ENCODE data around the gene LRPAP1.

Gene LRPAP1

GRCh38 chr4:3484057-3484973 lies 47.9 kb downstream of the LRPAP1 start:
- DNase-seq: peak; percentile 66

GRCh38 chr4:3483471-3483921 lies 48.7 kb downstream of the LRPAP1 start:
- no peak for DNase-seq

GRCh38 chr4:3482707-3483106 lies 49.5 kb downstream of the LRPAP1 start:
- no peak for DNase-seq

GRCh38 chr4:3481783-3482393 lies 50.3 kb downstream of the LRPAP1 start:
- no peak for DNase-seq

DNA sequence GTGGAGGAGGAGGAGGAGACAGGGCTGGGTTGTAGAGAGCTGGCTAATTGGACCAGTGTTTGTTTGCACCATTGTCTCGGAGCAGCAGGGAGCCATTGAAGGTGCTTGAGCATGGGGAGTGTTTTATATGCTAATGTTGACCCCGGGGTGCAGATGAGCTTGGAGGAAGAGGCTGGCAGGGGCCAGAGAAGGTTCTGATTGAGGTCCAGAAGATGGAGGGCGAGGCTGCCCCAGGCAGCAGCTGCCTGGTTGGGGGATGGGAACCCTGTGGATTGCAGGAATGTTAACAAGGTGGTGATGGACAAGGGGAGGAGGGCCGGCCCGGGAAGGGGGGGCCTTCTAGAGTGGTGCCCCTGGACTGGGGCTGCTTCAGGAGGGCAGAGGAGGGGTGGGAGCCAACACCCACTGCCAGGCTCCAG lies 51.1 kb downstream of the LRPAP1 start:
- no peak for DNase-seq

DNA sequence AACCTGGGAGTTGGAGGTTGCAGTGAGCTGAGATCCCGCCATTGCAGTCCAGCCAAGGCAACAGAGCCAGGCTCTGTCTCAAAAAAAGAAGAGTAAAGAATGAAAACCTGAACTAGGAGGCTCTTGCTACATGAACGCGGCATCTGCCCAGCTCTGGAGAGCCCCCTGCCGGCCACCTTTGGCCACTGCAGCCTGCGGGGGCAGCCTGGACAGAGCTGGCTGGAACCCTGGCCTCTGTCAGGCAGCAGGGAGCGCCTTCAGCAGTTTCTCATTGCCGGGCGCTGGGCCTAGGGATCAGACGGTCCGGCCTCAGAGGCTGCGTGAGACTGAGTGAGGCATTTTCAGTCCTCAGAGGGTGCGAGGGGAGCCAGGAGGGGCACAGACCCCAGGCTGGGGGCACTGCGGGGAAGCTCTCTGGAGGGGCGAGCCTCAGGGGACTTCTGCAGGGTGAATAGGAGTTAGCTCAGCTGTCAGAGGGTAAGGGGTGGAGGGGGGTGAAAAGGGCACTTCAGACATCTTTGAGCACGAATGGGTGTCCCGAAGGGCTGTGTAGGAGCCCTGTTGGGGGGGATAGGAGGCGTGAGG lies 51.6 kb downstream of the LRPAP1 start:
- peak; percentile 66 for DNase-seq

DNA sequence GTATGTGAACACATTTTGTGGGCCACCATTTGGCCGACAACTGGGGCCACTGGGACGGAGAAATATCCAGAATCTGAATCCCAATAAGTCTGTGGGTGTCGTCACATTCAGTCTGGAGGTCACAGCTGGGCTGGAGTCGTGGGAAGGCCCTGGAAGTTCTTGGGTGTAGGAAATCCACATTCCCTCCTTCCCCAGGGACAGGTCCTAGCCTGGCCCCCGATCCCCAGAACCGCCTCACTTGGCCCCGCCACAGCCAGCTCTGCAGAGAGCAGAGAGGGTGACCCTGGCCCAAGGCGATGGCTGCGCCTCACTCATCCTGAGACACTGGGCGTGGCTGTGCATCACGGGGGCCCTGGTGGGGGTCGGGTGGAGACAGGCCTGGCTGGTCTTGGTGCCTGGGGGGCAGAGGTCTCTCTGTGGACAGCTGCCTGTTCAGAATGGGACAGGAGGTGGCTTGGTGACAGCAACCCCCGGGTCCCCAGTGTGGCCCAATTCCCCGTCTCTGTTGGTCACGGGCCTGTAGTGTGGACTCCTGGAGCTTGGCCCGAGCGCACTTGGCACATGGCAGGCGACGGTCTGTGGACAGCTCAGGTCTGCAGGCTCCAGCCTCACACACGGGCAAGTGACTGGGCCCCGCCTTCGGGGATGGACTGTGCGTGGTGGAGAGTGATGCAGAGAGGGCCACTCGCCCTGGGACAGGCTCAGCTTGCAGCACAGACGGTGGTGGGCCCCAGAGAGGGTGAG lies 52.7 kb downstream of the LRPAP1 start:
- DNase-seq: no peak

- no peak for DNase-seq
Measured at GRCh38 chr4:3478446-3479357, 53.5 kb downstream of the LRPAP1 start.

DNA sequence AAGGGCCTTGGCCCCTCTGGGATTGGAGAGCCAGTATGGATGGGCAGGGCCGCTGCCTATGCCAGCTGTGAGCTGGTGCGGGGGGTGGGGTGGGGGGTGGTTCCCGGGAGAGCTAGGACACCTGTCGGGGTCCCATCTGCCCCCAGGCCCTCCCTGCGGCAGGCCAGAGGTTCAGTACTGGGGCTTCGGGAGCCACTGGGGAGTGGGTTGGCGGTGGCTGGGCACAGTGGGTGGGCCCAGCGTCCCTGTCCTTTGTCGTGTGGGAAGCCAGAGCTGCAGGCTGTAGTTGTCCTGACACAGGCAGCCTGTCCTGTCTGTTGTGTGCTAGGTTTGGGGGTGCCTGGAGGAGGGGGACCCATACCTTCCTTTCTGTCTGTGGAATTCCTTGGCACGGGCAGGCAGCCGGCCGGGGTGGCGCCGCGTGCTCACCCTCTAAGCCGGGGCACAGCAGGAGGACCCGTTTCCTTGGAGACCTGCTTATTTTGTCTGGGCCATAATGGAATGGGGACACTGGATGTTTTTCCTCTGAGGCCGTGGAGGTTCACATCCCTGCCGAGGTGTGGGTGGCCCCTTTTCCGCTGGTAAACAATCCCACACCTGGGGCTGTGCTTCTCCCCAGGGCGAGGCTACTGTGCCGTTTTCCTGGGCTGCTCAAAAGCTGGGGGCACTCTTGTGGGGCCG lies 54.3 kb downstream of the LRPAP1 start:
- no peak for DNase-seq

DNA sequence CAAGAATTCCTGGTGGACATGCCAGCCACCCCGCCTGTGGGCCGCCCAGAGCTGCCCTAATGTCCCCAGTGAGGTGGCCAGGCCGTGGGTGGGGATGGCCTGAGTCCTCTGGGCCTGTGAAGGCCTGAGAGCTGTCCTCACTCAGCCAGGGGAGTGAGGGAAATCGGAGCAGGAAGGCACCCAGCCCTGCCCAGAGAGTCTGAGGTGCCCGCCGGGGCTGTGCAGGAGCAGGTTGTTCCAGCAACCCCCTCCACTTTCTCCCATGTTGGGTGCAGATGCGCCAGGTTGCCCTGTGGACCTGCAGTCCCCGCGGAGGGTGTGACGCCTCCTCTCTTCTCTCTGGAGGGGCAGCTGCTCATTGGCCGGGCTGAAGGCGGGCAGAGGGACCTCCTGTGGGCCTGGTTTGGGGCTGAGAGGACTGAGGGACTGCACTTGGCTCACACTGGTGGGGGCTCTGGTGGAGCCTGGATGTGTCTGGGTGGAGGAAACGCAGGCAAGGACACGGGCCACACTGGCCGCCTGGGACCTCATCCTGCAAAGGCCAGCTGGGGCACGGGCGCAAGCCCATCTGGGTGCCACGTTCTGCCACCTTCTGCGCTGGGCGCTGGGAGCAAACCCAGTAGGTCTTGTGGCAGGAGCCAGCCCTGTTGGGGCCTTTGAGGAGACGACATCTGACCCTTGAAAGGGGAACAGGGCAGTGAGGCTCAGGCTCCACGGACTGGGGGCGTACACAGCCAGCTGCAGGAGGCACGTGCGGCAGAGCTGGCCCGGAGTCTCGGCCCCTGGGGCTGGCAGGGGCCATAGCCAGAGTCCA lies 55.1 kb downstream of the LRPAP1 start:
- no peak for DNase-seq

DNA sequence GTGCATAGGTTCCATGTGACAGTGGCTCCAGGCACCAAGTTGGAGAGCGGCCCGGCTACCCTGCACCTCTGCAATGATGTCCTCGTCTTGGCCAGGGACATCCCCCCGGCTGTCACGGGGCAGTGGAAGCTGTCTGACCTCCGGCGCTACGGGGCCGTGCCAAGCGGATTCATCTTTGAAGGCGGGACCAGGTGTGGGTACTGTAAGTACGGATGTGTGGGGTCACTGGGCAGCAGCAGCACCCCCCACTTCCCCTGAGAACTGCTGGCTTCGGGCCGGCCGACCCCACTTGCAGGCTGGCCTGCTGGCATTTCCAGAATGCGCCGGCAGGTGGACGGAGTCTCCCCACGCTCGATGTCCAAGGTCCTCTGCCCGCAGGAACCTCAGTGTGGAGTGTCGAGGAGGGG lies 55.9 kb downstream of the LRPAP1 start:
- no peak for DNase-seq

- no peak for DNase-seq
Measured at GRCh38 chr4:3475713-3476260, 56.4 kb downstream of the LRPAP1 start.

DNA sequence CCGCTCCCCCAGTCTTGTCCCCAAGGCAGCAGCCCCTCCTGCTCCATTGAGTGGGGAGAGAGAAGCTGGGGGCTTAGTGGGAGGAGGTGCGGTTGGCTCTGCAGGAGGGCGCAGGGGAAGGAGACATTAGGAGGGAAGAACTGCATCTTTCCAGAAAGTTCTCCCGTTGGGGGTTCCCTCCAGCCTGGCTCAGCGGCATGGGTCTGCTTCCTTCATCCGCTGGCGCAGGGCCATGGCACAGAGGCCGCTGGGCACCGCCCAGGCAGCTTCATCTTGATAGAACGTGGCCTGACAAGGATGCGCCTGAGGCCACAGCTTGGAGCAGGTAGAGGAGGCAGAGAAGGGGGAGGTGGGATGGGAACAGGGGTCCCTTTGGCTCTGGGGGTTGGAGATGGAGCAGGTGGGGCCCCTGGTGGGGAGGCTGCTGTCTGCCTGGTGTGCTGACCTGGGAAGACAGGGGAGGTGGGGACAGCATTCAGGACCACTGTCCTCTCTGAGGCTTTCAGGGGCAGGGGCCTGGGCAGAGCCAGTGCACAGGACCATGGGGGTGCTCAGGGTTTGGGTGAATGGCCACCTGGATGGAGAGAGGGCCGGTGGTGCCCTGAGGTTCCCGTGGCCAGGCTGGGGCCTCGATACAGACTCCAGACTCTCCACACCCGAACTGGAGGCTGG lies 57.0 kb downstream of the LRPAP1 start:
- no peak for DNase-seq

GRCh38 chr4:3473996-3474765 lies 58.0 kb downstream of the LRPAP1 start:
- no peak for DNase-seq

DNA sequence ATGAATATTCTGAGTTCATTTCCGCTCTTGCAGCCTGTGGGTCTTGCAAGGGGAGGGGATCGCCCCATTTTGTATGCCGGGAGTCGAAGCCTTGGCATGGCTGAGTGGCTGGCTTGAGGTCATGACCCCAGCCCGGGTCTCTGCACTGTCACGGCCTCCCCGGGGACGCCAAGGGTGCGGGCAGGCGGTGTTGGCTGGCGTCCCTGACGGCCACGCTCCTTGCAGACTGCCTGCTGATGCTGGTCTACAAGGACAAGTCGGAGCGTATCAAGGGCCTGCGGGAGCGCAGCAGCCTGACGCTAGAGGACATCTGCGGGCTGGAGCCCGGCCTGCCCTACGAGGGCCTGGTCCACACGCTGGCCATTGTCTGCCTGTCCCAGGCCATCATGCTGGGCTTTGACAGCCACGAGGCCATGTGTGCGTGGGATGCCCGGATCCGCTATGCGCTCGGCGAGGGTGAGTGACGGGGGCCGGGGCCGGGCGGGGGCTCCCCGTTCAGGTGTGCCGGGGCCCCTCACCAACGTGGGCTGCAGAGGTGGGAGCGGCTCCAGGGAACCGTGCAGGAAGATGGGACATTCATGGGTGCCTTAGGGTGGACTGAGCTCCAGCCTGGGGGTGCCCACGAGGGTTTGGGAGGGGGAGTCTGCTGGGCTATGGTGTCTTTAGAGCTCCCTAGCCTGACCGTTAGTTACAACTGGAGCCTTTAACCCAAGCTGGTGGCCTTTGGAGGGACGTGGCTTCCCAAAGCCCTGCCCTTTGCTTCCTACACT lies 58.9 kb downstream of the LRPAP1 start:
- DNase-seq: no peak

DNA sequence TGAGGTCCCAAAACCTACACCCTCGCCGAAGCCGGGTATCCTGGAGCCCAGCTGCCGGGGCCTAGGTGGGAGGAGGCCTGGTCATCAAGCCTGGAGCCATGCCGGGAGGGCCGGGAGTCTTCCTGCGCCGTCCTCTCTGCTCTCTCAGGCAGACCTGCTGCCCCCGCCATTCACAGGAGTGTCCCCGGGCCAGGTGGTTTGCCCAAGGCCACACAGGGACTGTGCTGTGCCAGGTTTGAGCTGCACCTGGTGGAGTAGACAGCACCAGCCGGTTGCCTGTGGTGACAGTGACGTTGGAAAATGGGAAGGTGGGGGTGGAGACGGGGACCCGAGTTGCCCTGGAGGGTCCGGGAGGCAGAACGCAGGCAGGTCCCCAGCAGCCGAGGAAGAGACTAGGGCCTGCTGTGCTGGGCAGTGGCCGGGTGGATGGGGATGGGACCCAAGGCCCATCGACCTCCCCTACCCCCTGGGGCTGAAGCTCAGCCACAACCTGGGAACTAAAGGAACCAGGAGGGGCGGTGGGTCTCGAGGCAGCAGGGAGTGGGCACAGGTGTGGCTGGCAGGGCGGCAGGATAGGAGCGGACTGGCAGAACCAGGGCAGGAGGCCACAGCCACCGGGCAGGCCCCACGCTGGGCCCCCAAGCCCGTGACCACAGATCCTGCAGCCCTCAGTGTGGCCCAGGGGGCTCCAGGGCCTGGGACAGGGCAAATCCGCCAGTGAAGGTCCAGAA lies 59.6 kb downstream of the LRPAP1 start:
- no peak for DNase-seq

GRCh38 chr4:3471886-3472285 lies 60.3 kb downstream of the LRPAP1 start:
- DNase-seq: no peak
